Subcutaneous abdominal adipose tissue (tissue), 5 donors: ENCODE results near the gene PITHD1.
A peak's percentile ranks its signal among the peaks of the same experiment; 100 is the strongest.
"Not testable (repeated sequence)": the region's sequence is repeated elsewhere in the genome, so short reads cannot be mapped to it uniquely, and the experiment has no call there.

Source experiments
- H3K27ac ChIP-seq: one replicate; pipeline ENCODE4 v1.7.0; 2013; ENCODE audit warnings: low read depth, mild to moderate bottlenecking, inconsistent platforms, low read length, moderate library complexity
- H3K27me3 ChIP-seq, 5 donors: one replicate each; pipeline ENCODE4 v1.7.0; 2013; ENCODE audit warnings: low read length in 5 of 5, inconsistent platforms in 1 of 5; ENCODE audit not compliant: control insufficient read depth in 5 of 5, insufficient read depth in 4 of 5
- H3K36me3 ChIP-seq, 5 donors: one replicate each; pipeline ENCODE4 v1.7.0; 2013; ENCODE audit warnings: low read length in 5 of 5; ENCODE audit not compliant: control insufficient read depth in 5 of 5, insufficient read depth in 5 of 5
- H3K4me1 ChIP-seq, 5 donors: one replicate each; pipeline ENCODE4 v1.7.0; 2013; ENCODE audit warnings: low read length in 5 of 5, mild to moderate bottlenecking in 3 of 5, moderate library complexity in 1 of 5; ENCODE audit not compliant: control insufficient read depth in 5 of 5, insufficient read depth in 5 of 5
- H3K4me3 ChIP-seq, 5 donors: one replicate each; pipeline ENCODE4 v1.7.0; 2013; ENCODE audit warnings: low read length in 5 of 5, low read depth in 1 of 5
- H3K9ac ChIP-seq, 5 donors: one replicate each; pipeline ENCODE4 v1.7.0; 2013; ENCODE audit warnings: low read length in 5 of 5, mild to moderate bottlenecking in 4 of 5, moderate library complexity in 3 of 5
- H3K9me3 ChIP-seq, 5 donors: one replicate each; pipeline ENCODE4 v1.7.0; 2013; ENCODE audit warnings: low read length in 5 of 5; ENCODE audit not compliant: control insufficient read depth in 5 of 5
- donor health status: healthy.
- donor health status: healthy.
- donor health status: healthy.
- donor health status: healthy.
- donor health status: healthy.

The PITHD1 gene

DNA sequence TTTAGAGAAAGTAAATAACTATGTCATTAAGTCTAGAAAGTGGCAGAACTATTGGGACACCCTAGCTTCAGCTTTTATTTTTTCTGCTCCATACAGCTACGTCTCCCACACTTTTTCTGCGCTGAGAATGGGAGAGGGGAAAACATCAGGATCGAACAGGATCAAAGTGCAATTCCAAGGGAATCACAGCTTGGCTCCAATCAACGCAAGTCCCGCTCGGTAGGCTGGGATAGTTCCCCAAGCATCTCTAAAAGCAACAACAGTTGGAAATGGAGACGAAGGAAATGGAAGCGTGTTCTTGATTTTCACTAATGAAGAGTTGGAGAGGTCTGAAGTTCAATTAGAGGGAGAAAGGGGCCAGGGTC is 46.5 kb downstream of the PITHD1 start:
- H3K4me1 ChIP-seq, result peaks cover 6 to 17% (median 13%) of the 10 kb centered on the region in 5 donors
- H3K27me3 ChIP-seq, result no peaks in the 10 kb centered on the region
- H3K9me3 ChIP-seq, result no peaks in the 10 kb centered on the region
- peak overlapping the region; percentile 98 to 100 (median 99) for H3K9ac ChIP-seq
- peaks cover 0 to 3% (median 2%) of the 10 kb centered on the region in 5 donors for H3K36me3 ChIP-seq
- H3K27ac ChIP-seq, result peak overlapping the region; percentile 92
- H3K4me3 ChIP-seq, result peak overlapping the region; percentile 95 to 100 (median 98)

DNA sequence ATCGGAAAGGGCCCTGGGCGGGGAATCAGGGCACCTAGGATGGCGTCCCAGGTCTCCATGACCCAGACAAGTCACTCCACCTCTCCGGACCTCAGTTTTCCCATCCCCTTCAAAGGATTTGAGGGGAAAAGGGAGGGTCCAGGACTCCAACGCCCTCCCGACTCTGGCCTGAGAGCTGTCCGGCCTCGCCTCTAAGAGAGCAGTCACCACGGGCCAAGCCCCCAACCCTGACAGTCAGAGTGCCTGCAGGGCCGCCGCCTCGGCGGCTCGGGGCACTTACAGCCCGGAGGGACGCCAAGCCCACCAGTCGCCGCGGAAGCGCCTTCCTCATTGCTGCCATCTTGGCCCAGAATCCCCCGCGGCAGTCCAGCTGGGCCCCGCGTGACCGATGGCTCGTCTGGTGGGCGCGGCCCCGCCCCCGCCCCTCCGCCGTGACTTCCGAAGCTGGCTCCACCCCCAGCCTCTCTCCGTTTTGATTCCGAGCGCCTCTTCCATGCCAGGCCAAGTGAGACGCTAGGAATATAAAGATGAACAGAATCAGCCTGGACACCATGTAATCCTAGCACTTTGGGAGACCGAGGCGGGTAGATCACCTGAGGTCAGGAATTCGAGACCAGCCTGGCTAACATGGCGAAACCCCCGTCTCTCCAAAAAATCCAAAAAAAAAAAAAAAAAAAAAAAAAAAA is 47.0 kb downstream of the PITHD1 start, which contains the start of gene HMGCL:
TSS of gene HMGCL (minus strand) at position 354 of the 686 bp plus-strand sequence. CDS start at position 340, 14 bp downstream.
- H3K36me3 ChIP-seq, result no peaks in the 10 kb centered on the region
- H3K4me3 ChIP-seq, result peak within 1 kb of the TSS; percentile 95 to 100 (median 98)
- H3K4me1 ChIP-seq, result peaks cover 6 to 17% (median 13%) of the 10 kb centered on the region in 5 donors
- H3K27me3 ChIP-seq, result no peaks in the 10 kb centered on the region
- H3K27ac ChIP-seq, result peak within 1 kb of the TSS; percentile 92
- no peaks in the 10 kb centered on the region for H3K9me3 ChIP-seq
- peak within 1 kb of the TSS; percentile 98 to 100 (median 99) for H3K9ac ChIP-seq

GRCh38 chr1:23825762-23826522 is 47.7 kb downstream of the PITHD1 start:
- peak overlapping the region in 4 of 5 donors; percentile 28 to 100 (median 99) for H3K9ac ChIP-seq
- peaks cover 6 to 17% (median 13%) of the 10 kb centered on the region in 5 donors for H3K4me1 ChIP-seq
- H3K9me3 ChIP-seq, result no peaks in the 10 kb centered on the region
- no peaks in the 10 kb centered on the region for H3K36me3 ChIP-seq
- H3K4me3 ChIP-seq, result peak overlapping the region; percentile 74 to 100 (median 98)
- no peaks in the 10 kb centered on the region for H3K27me3 ChIP-seq
- H3K27ac ChIP-seq, result peak overlapping the region; percentile 92

DNA sequence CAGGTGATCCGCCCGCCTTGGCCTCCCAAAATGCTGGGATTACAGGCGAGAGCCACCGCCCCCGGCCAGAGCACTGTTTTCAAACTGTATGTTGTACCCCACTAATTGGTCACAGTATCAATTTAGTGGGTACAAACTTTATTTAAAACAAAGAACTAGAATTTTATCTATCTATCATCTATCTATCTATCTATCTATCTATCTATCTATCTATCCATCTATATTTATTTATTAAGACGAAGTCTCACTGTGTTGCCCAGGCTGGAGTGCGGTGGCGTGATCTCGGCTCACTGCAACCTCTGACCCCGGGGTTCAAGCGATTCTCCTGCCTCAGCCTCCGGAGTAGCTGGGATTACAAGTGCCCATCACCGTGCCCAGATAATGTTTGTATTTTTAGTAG is 48.4 kb downstream of the PITHD1 start:
- H3K36me3 ChIP-seq, H3K4me3 ChIP-seq, H3K9ac ChIP-seq, H3K27ac ChIP-seq, H3K9me3 ChIP-seq, H3K27me3 ChIP-seq: not testable (repeated sequence)
- peaks cover 6 to 17% (median 13%) of the 10 kb centered on the region in 5 donors for H3K4me1 ChIP-seq

- H3K4me3 ChIP-seq, result no peak overlapping the region
- no peak overlapping the region for H3K27ac ChIP-seq
- no peaks in the 10 kb centered on the region for H3K27me3 ChIP-seq
- H3K36me3 ChIP-seq, result no peaks in the 10 kb centered on the region
- H3K9ac ChIP-seq, result no peak overlapping the region
- peaks cover 6 to 17% (median 13%) of the 10 kb centered on the region in 5 donors for H3K4me1 ChIP-seq
- no peaks in the 10 kb centered on the region for H3K9me3 ChIP-seq
These were observed 49.5 kb downstream of the PITHD1 start for GRCh38 chr1:23827717-23828116.

GRCh38 chr1:23834156-23834555 is 55.9 kb downstream of the PITHD1 start:
- H3K9ac ChIP-seq, H3K27me3 ChIP-seq, H3K36me3 ChIP-seq, H3K9me3 ChIP-seq, H3K27ac ChIP-seq, H3K4me3 ChIP-seq: not testable (repeated sequence)
- H3K4me1 ChIP-seq, result peaks cover 3 to 12% (median 10%) of the 10 kb centered on the region in 5 donors

DNA sequence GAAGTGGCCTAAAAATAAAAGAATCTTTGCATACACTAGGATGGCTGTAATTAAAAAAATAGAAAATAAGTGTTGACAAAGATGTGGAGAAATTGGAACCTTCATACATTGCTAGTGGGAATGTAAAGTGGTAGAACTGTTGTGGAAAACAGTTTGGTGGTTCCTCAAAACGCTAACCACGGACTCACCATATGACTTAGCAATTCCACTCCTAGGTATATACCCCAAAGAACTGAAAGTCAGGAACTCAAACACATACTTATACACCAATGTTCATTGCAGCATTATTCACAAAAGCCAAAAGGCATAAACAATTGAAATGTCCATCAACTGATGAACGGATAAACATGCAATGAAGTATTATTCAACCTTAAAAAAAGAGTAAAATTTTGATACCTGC is 57.8 kb downstream of the PITHD1 start:
- H3K36me3 ChIP-seq, result no peaks in the 10 kb centered on the region
- no peak overlapping the region for H3K9ac ChIP-seq
- no peak overlapping the region for H3K4me3 ChIP-seq
- H3K27ac ChIP-seq, result no peak overlapping the region
- peaks cover 3 to 12% (median 10%) of the 10 kb centered on the region in 5 donors for H3K4me1 ChIP-seq
- no peaks in the 10 kb centered on the region for H3K9me3 ChIP-seq
- H3K27me3 ChIP-seq, result peaks cover 0 to 4% (median 0%) of the 10 kb centered on the region in 5 donors
